Neuronal stem cell (in vitro differentiated cells): ENCODE results near the gene AFG1L.

Experiments
- DNase-seq: peaks from one replicate; pipeline ENCODE4 v3.0.0-alpha.2; 2013; ENCODE audit warnings: low spot score
- H2AFZ ChIP-seq: one replicate; pipeline ENCODE4 v1.6.1; 2013; ENCODE audit warnings: mild to moderate bottlenecking, low read length, inconsistent platforms
- H2AK5ac ChIP-seq: 2 replicates; pipeline ENCODE4 v1.6.1; 2013; ENCODE audit warnings: low read depth, mild to moderate bottlenecking, inconsistent platforms, low read length, moderate library complexity, mixed read lengths
- H2BK120ac ChIP-seq: 2 replicates; pipeline ENCODE4 v1.6.1; 2013; ENCODE audit warnings: low read depth, mild to moderate bottlenecking, inconsistent platforms, low read length, moderate library complexity, mixed read lengths
- H2BK12ac ChIP-seq: one replicate; pipeline ENCODE4 v1.6.1; 2013; ENCODE audit warnings: low read length, inconsistent platforms
- H2BK15ac ChIP-seq: 2 replicates; pipeline ENCODE4 v1.6.1; 2013; ENCODE audit warnings: mild to moderate bottlenecking, low read length, inconsistent platforms, mixed read lengths
- H2BK5ac ChIP-seq: one replicate; pipeline ENCODE4 v1.6.1; 2013; ENCODE audit warnings: inconsistent platforms, mild to moderate bottlenecking, low read length, moderate library complexity
- H3K14ac ChIP-seq: one replicate; pipeline ENCODE4 v1.6.1; 2013; ENCODE audit warnings: low read length, inconsistent platforms
- H3K18ac ChIP-seq: 2 replicates; pipeline ENCODE4 v1.6.1; 2013; ENCODE audit warnings: low read length, inconsistent platforms
- H3K23ac ChIP-seq: 2 replicates; pipeline ENCODE4 v1.6.1; 2013; ENCODE audit warnings: low read depth, mild to moderate bottlenecking, mixed read lengths, low read length, inconsistent platforms; ENCODE audit not compliant: poor library complexity
- H3K27ac ChIP-seq: replicated peaks from 3 replicates; pipeline ENCODE4 v1.5.1; 2013; ENCODE audit warnings: low read length, inconsistent platforms
- H3K27me3 ChIP-seq, 3 experiments: 2 replicates each; pipeline ENCODE4 v1.6.1; 2013; ENCODE audit warnings: low read length in 3 of 3, mild to moderate bottlenecking in 2 of 3, inconsistent platforms in 1 of 3, low read depth in 1 of 3, mixed read lengths in 1 of 3, moderate library complexity in 1 of 3; ENCODE audit not compliant: control insufficient read depth in 3 of 3, insufficient read depth in 3 of 3
- H3K36me3 ChIP-seq, 2 donors: replicated peaks in 1 of 2; 2 replicates each; pipeline ENCODE4 v1.6.1; 2013; ENCODE audit warnings: low read length in 2 of 2; ENCODE audit not compliant: control insufficient read depth in 2 of 2, insufficient read depth in 2 of 2
- H3K4ac ChIP-seq: 2 replicates; pipeline ENCODE4 v1.6.1; 2013; ENCODE audit warnings: inconsistent platforms, mild to moderate bottlenecking, low read length, moderate library complexity
- H3K4me1 ChIP-seq, 2 donors: 1 replicate in 1 of 2; 2 replicates in 1 of 2; pipeline ENCODE4 v1.6.1; 2013; ENCODE audit warnings: low read length in 2 of 2, low read depth in 1 of 2; ENCODE audit not compliant: control insufficient read depth in 2 of 2, insufficient read depth in 1 of 2
- H3K4me2 ChIP-seq: one replicate; pipeline ENCODE4 v1.6.1; 2013; ENCODE audit warnings: mild to moderate bottlenecking, low read length, inconsistent platforms; ENCODE audit not compliant: insufficient read depth, poor library complexity, severe bottlenecking
- H3K4me3 ChIP-seq, 2 donors: 2 replicates each; pipeline ENCODE4 v1.5.1; 2013; ENCODE audit warnings: low read length in 2 of 2, mild to moderate bottlenecking in 2 of 2, inconsistent platforms in 1 of 2, moderate library complexity in 1 of 2
- H3K79me1 ChIP-seq: one replicate; pipeline ENCODE4 v1.6.1; 2013; ENCODE audit warnings: low read depth, mild to moderate bottlenecking, inconsistent platforms, low read length, moderate library complexity
- H3K9ac ChIP-seq: one replicate; pipeline ENCODE4 v1.6.1; 2013; ENCODE audit warnings: mild to moderate bottlenecking, low read depth, low read length, inconsistent platforms; ENCODE audit not compliant: poor library complexity
- H3K9me3 ChIP-seq, 2 donors: replicated peaks in 1 of 2; 2 replicates each; pipeline versions ENCODE3 to v1.6.1; 2013; ENCODE audit warnings: low read length in 2 of 2, mild to moderate bottlenecking in 2 of 2, inconsistent platforms in 1 of 2, low read depth in 1 of 2, mixed read lengths in 1 of 2, moderate library complexity in 1 of 2; ENCODE audit not compliant: control insufficient read depth in 2 of 2, insufficient read depth in 1 of 2
- H4K8ac ChIP-seq: one replicate; pipeline ENCODE4 v1.6.1; 2013; ENCODE audit warnings: low read depth, mild to moderate bottlenecking, inconsistent platforms, low read length, moderate library complexity
- H4K91ac ChIP-seq: one replicate; pipeline ENCODE4 v1.6.1; 2013; ENCODE audit warnings: low read length, low read depth, mild to moderate bottlenecking, inconsistent platforms; ENCODE audit not compliant: poor library complexity
- WGBS, 2 donors: extraction: QIAGEN DNeasy Blood & Tissue Kit; methylation state at CpG; one replicate each; pipeline ENCODE4 v1.1.7; 2013; ENCODE audit warnings: missing lambda C conversion rate in 2 of 2, mixed read lengths in 1 of 2; ENCODE audit not compliant: insufficient read length in 2 of 2, insufficient replicate concordance in 1 of 2; ENCODE audit errors: extremely low coverage in 2 of 2; 5-methylcytosine and 5-hydroxymethylcytosine counted together

The AFG1L gene

DNA sequence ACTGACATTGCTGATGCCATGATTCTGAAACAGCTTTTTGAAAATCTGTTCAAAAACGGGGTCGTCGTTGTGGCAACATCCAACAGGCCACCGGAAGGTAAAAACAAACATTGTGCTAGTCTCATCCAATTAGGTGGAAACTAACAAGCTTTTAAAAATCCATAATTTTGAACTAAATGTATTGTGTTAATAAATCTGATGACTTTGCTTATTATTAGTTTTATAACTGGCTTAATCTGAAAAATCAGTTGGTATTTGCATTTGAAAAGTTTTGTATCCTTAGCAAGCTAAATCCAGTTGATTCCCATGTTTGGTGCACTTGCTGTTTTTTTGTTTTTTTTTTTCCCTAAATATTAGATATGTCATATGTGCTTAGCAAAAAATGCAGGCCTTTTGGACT is 71.4 kb downstream of the AFG1L start:
- Histone ChIP-seq H3K18ac (no peak overlapping the region), H4K91ac (no peak overlapping the region), H4K8ac (no peak overlapping the region), H3K9ac (no peak overlapping the region), H3K27ac (no peak overlapping the region), H2AFZ (no peak overlapping the region), H3K79me1 (no peaks in the 10 kb centered on the region), H3K9me3 (no peaks in the 10 kb centered on the region), H3K14ac (no peak overlapping the region), H3K36me3 (no peaks in the 10 kb centered on the region), H2BK12ac (no peak overlapping the region), H2BK5ac (no peak overlapping the region), H2BK15ac (no peak overlapping the region), H2AK5ac (no peak overlapping the region), H2BK120ac (no peak overlapping the region), H3K4me3 (no peak overlapping the region), H3K4ac (no peak overlapping the region), H3K27me3 (no peaks in the 10 kb centered on the region), H3K4me2 (no peak overlapping the region), H3K23ac (no peak overlapping the region), H3K4me1 (peaks cover 1 to 35% of the 10 kb centered on the region in 2 donors)
- WGBS, 2 donors, result no CpG with 5 or more reads among the region's 4 CpGs
- no peak for DNase-seq

DNA sequence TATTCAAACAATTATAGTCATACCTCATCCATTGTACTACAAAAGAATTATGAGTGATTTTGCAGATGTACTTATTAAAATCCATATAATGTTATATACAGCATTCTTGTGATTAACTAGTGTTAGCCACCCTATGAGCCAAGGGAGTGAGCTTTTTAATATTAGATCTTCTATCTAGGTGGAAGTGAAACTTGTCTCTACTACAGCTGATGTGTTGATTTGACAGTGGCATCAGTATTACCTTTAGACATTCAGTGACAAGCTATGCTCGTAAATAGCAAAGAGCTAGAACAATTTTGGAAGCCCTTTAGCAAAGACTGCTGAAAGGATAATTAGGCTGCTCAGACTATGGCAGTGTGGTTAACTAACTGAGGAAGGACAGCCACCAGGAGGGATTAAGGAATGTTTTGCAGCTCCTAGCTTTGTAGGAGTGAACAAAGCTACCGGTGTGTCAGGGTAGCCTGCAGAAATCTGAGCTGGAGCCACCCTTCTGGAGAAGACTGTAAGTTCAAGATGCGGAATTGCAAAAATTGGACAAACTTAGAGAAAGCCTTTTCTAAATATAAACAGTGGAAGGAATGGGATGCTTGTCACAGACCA is 73.7 kb downstream of the AFG1L start:
- no peaks in the 10 kb centered on the region for H3K9me3 ChIP-seq
- H3K27me3 ChIP-seq, result no peaks in the 10 kb centered on the region
- H4K8ac ChIP-seq, result no peak overlapping the region
- H2BK15ac ChIP-seq, result no peak overlapping the region
- H3K27ac ChIP-seq, result no peak overlapping the region
- peak; percentile 26 for DNase-seq
- H2BK120ac ChIP-seq, result no peak overlapping the region
- H3K4me3 ChIP-seq, result no peak overlapping the region
- no peak overlapping the region for H3K4ac ChIP-seq
- no peak overlapping the region for H3K4me2 ChIP-seq
- H3K18ac ChIP-seq, result no peak overlapping the region
- no peak overlapping the region for H3K14ac ChIP-seq
- no peak overlapping the region for H2AFZ ChIP-seq
- H2BK12ac ChIP-seq, result no peak overlapping the region
- H3K36me3 ChIP-seq, result no peaks in the 10 kb centered on the region
- no peak overlapping the region for H2BK5ac ChIP-seq
- no peak overlapping the region for H2AK5ac ChIP-seq
- no peak overlapping the region for H4K91ac ChIP-seq
- no peak overlapping the region for H3K23ac ChIP-seq
- no CpG with 5 or more reads among the region's 3 CpGs for WGBS, 2 donors
- H3K79me1 ChIP-seq, result no peaks in the 10 kb centered on the region
- no peak overlapping the region for H3K9ac ChIP-seq
- H3K4me1 ChIP-seq, result peaks cover 1 to 29% of the 10 kb centered on the region in 2 donors

DNA sequence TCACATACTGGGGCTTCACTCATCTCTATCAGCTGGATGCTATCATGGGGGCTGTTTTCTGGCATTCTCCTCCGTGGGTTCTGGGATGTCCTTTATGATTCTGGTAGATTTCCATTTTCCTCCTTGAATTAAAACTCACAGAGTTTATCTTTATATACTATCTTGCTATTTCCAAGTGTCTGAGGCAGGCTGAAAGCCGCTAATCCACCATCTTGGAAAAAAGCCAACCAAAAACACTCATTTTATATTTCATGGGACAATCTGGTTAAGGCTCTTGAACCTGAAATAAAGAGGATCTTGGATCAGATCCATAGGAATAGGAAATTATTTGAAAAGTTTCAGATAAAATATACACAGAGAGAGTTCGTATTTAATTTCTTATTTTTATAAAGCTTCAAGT is 86.0 kb downstream of the AFG1L start:
- Histone ChIP-seq H2BK5ac (no peak overlapping the region), H2AFZ (no peak overlapping the region), H3K4me2 (no peak overlapping the region), H3K27ac (no peak overlapping the region), H4K8ac (no peak overlapping the region), H3K36me3 (no peaks in the 10 kb centered on the region), H2BK12ac (no peak overlapping the region), H3K4me3 (no peak overlapping the region), H3K23ac (no peak overlapping the region), H3K4ac (no peak overlapping the region), H2BK15ac (no peak overlapping the region), H2AK5ac (no peak overlapping the region), H2BK120ac (no peak overlapping the region), H3K9ac (no peak overlapping the region), H3K4me1 (no peaks in the 10 kb centered on the region), H3K79me1 (peaks cover 2% of the 10 kb centered on the region), H3K18ac (no peak overlapping the region), H3K27me3 (no peaks in the 10 kb centered on the region), H3K14ac (no peak overlapping the region), H3K9me3 (no peaks in the 10 kb centered on the region), H4K91ac (no peak overlapping the region)
- no peak for DNase-seq
- no CpG with 5 or more reads among the region's 3 CpGs for WGBS, 2 donors

GRCh38 chr6:108383981-108384380 is 89.1 kb downstream of the AFG1L start:
- H3K9ac ChIP-seq, result no peak overlapping the region
- H3K4ac ChIP-seq, result no peak overlapping the region
- H3K4me3 ChIP-seq, result no peak overlapping the region
- no peak overlapping the region for H3K27ac ChIP-seq
- no peak overlapping the region for H3K23ac ChIP-seq
- no peak overlapping the region for H3K18ac ChIP-seq
- no peak overlapping the region for H2AK5ac ChIP-seq
- H3K4me2 ChIP-seq, result no peak overlapping the region
- no peaks in the 10 kb centered on the region for H3K36me3 ChIP-seq
- H2AFZ ChIP-seq, result no peak overlapping the region
- H3K27me3 ChIP-seq, result no peaks in the 10 kb centered on the region
- DNase-seq, result no peak
- H4K8ac ChIP-seq, result no peak overlapping the region
- no CpG with 5 or more reads among the region's 1 CpG for WGBS, 2 donors
- no peak overlapping the region for H3K14ac ChIP-seq
- H3K4me1 ChIP-seq, result no peaks in the 10 kb centered on the region
- peaks cover 2% of the 10 kb centered on the region for H3K79me1 ChIP-seq
- H2BK12ac ChIP-seq, result no peak overlapping the region
- no peak overlapping the region for H2BK5ac ChIP-seq
- no peak overlapping the region for H2BK120ac ChIP-seq
- peaks cover 0 to 2% of the 10 kb centered on the region in 2 donors for H3K9me3 ChIP-seq
- H2BK15ac ChIP-seq, result no peak overlapping the region
- H4K91ac ChIP-seq, result no peak overlapping the region
